MCF 10A (cell line): Measurements from ENCODE around the gene CPPED1. TPM values are rescaled to one million over a fixed set of nuclear protein-coding genes. Genes with fewer than 3 reads are reported as not detected.

ENCODE experiments used
- BruUV-seq: library from RNA; stranded (reverse); fragments of 400-500 nt; replicated peaks from 2 replicates; lab custom pipeline; 2021; lab: Mats Ljungman, UMichigan
- CTCF ChIA-PET: fragments of 300-600 bp; sonication (Branson Sonifier 250); formaldehyde crosslinking; extraction: SDS; loops from one replicate; lab custom pipeline; 2021; ENCODE audit warnings: antibody characterized with exemption, inconsistent platforms; lab: Yijun Ruan, JAX
- POLR2A ChIA-PET: fragments of 300-600, 350-650 bp; sonication (Branson Sonifier 250); formaldehyde crosslinking; extraction: SDS; loops from one replicate; lab custom pipeline; 2020; ENCODE audit warnings: antibody characterized with exemption, inconsistent platforms; lab: Yijun Ruan, JAX
- DNase-seq: peaks from one replicate; pipeline ENCODE4 v3.0.0-alpha.2; 2018; ENCODE audit not compliant: unreplicated experiment
- H3K27ac Mint-ChIP-seq: one replicate; pipeline ENCODE4 v1.8.0; 2022; ENCODE audit warnings: mild to moderate bottlenecking, low read depth, mixed read lengths; ENCODE audit not compliant: unreplicated experiment
- H3K27me3 Mint-ChIP-seq: one replicate; pipeline ENCODE4 v1.8.0; 2022; ENCODE audit warnings: mixed read lengths; ENCODE audit not compliant: insufficient read depth, unreplicated experiment
- H3K36me3 Mint-ChIP-seq: one replicate; pipeline ENCODE4 v1.8.0; 2022; ENCODE audit warnings: mild to moderate bottlenecking, moderate library complexity, mixed read lengths; ENCODE audit not compliant: insufficient read depth, unreplicated experiment
- H3K4me1 Mint-ChIP-seq: one replicate; pipeline ENCODE4 v1.8.0; 2022; ENCODE audit warnings: mixed read lengths; ENCODE audit not compliant: insufficient read depth, unreplicated experiment
- H3K4me3 Mint-ChIP-seq: one replicate; pipeline ENCODE4 v1.8.0; 2022; ENCODE audit warnings: mild to moderate bottlenecking, moderate library complexity, mixed read lengths; ENCODE audit not compliant: unreplicated experiment
- H3K9me3 Mint-ChIP-seq: one replicate; pipeline ENCODE4 v1.8.0; 2022; ENCODE audit warnings: mixed read lengths; ENCODE audit not compliant: unreplicated experiment
- CTCF ChIP-seq: fragments of 200-600 bp; IDR thresholded peaks from one replicate; pipeline ENCODE4 v1.8.0; 2022; ENCODE audit warnings: antibody characterized with exemption, mild to moderate bottlenecking; ENCODE audit not compliant: unreplicated experiment
- intact Hi-C: fragments of 100-400 bp; cut with micrococcal nuclease; formaldehyde crosslinking; loops from 2 replicates; pipeline ENCODE4 v1.14.1; 2022
- total RNA-seq: library from RNA; stranded (reverse); gene quantifications from 2 replicates; pipeline ENCODE4 v1.2.3, GENCODE V29; 2022

The CPPED1 gene
- total RNA-seq, 1 experiment from 2014 or later, result 13.8 TPM

- Mint-ChIP-seq H3K27ac (no peak overlapping the region), H3K27me3 (no peaks in the 10 kb centered on the region), H3K4me3 (no peak overlapping the region), H3K9me3 (no peaks in the 10 kb centered on the region), H3K4me1 (no peaks in the 10 kb centered on the region), H3K36me3 (no peaks in the 10 kb centered on the region)
- no TSS peak for BruUV-seq
- no peak for DNase-seq
- ChIA-PET CTCF (interaction anchor here (0.6 kb wide), 1 partner anchor 49 kb away, joined by 5 read pairs; no protein-coding TSS in a partner anchor), POLR2A (no interaction called here)
- intact Hi-C loops, result no loop called here
- no peak for TF ChIP-seq CTCF
These were observed 174.4 kb downstream of the CPPED1 start for GRCh38 chr16:12629271-12629670.

- no peak for DNase-seq
- ChIA-PET CTCF (no interaction called here), POLR2A (no interaction called here)
- Mint-ChIP-seq H3K36me3 (no peaks in the 10 kb centered on the region), H3K4me3 (no peak overlapping the region), H3K9me3 (no peaks in the 10 kb centered on the region), H3K27ac (no peak overlapping the region), H3K4me1 (no peaks in the 10 kb centered on the region), H3K27me3 (no peaks in the 10 kb centered on the region)
- intact Hi-C loops, result no loop called here
- TF ChIP-seq CTCF, result no peak
- BruUV-seq, result no TSS peak
These were observed 175.2 kb downstream of the CPPED1 start for GRCh38 chr16:12628536-12628935.

- DNase-seq, result no peak
- no peak overlapping the region for H3K4me3 Mint-ChIP-seq
- ChIA-PET POLR2A (no interaction called here), CTCF (interaction anchor here (0.6 to 0.7 kb wide), 2 partner anchors 366 to 399 kb away, joined by 3 read pairs; no protein-coding TSS in a partner anchor)
- H3K9me3 Mint-ChIP-seq, result no peaks in the 10 kb centered on the region
- no peaks in the 10 kb centered on the region for H3K27me3 Mint-ChIP-seq
- intact Hi-C loops, result no loop called here
- H3K27ac Mint-ChIP-seq, result no peak overlapping the region
- no peaks in the 10 kb centered on the region for H3K36me3 Mint-ChIP-seq
- no peaks in the 10 kb centered on the region for H3K4me1 Mint-ChIP-seq
- no peak for TF ChIP-seq CTCF
- BruUV-seq, result no TSS peak
These were observed 176.3 kb downstream of the CPPED1 start for GRCh38 chr16:12627394-12627793.

GRCh38 chr16:12626411-12626810 lies 177.3 kb downstream of the CPPED1 start:
- no peak for DNase-seq
- no TSS peak for BruUV-seq
- no peak for TF ChIP-seq CTCF
- Mint-ChIP-seq H3K4me3 (no peak overlapping the region), H3K27ac (no peak overlapping the region), H3K36me3 (no peaks in the 10 kb centered on the region), H3K27me3 (no peaks in the 10 kb centered on the region), H3K4me1 (no peaks in the 10 kb centered on the region), H3K9me3 (no peaks in the 10 kb centered on the region)
- ChIA-PET CTCF (interaction anchor here (0.7 kb wide), 1 partner anchor 25 kb away, joined by 3 read pairs; no protein-coding TSS in a partner anchor), POLR2A (no interaction called here)
- intact Hi-C loops, result no loop called here
